Tibial nerve (tissue), 4 donors: Measurements from ENCODE around the gene EFCAB9.

ENCODE experiments used
- EP300 ChIP-seq, 2 donors: sonication (generic); formaldehyde crosslinking; IDR thresholded peaks; one replicate each; pipeline ENCODE4 v1.6.1; 2017; ENCODE audit warnings: antibody characterized with exemption in 2 of 2, mild to moderate bottlenecking in 1 of 2
- TF ChIP-seq, protein P1 (sequence below), 5 experiments: fragments of 200-600 bp in 3 of 5; fragments of 450-650 bp in 2 of 5; sonication (generic) in 3 of 5; IDR thresholded peaks; one replicate each; pipeline ENCODE4 v1.5.1; 2016 to 2019; ENCODE audit warnings: antibody characterized with exemption in 5 of 5, mild to moderate bottlenecking in 3 of 5, moderate library complexity in 2 of 5

DNA sequence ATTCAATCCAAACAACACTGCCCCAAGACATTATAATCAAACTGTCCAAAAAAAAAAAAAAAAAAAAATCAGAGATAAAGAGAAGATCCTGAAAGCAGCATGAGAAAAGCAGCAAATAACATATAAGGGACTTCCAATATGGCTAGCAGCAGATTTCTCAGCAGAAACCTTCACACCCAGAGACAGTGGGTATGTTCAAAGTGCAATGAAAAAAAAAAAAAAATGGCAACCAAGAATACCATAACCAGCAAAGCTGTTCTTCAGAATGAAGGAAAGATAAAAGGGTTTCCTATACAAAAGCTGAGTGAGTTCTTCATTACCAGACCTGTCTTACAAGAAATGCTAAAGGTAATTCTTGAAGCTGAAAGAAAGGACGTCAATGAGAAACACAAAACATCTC lies 57.4 kb downstream of the EFCAB9 start:
- TF ChIP-seq, protein P1, sequence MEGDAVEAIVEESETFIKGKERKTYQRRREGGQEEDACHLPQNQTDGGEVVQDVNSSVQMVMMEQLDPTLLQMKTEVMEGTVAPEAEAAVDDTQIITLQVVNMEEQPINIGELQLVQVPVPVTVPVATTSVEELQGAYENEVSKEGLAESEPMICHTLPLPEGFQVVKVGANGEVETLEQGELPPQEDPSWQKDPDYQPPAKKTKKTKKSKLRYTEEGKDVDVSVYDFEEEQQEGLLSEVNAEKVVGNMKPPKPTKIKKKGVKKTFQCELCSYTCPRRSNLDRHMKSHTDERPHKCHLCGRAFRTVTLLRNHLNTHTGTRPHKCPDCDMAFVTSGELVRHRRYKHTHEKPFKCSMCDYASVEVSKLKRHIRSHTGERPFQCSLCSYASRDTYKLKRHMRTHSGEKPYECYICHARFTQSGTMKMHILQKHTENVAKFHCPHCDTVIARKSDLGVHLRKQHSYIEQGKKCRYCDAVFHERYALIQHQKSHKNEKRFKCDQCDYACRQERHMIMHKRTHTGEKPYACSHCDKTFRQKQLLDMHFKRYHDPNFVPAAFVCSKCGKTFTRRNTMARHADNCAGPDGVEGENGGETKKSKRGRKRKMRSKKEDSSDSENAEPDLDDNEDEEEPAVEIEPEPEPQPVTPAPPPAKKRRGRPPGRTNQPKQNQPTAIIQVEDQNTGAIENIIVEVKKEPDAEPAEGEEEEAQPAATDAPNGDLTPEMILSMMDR (IDR thresholded peaks at IDR 0.05) = no peak
- TF ChIP-seq EP300 (IDR thresholded peaks at IDR 0.05) = no peak
